Measurements from ENCODE around the gene IL18.
A peak's percentile ranks its signal among the peaks of the same experiment; 100 is the strongest.
"Not testable (repeated sequence)": the region's sequence is repeated elsewhere in the genome, so short reads cannot be mapped to it uniquely, and the experiment has no call there.

The IL18 gene

DNA sequence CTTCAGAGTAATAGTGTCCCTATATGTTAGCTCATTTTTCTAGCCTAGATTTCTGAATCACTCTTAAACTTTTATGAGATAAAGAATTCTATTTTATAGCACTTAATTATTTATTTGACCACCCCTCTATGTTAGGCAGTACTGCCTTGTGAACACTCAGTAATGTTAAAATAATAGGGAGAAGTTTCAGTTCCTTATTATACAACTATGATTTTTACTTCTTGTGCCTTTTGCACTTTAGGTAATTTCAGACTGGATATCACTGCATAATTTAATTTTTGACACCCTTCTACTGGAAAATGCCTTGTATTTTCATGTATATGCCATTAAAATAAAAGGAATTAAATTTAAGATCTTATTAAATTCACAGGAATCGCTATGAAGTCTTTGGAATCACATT, 14.5 kb upstream of the IL18 start:
- DNase-seq (ENCODE audit: low spot score in 2 of 2) = no peak
- Mint-ChIP-seq H3K4me1 (peaks cover 19% of the 10 kb centered on the region), H3K36me3 (no peaks in the 10 kb centered on the region), H3K4me3 (no peak overlapping the region), H3K9me3 (no peaks in the 10 kb centered on the region), H3K27ac (no peak overlapping the region)
- no peak for ATAC-seq

GRCh38 chr11:112177589-112177988, 13.7 kb upstream of the IL18 start:
- no peak for ATAC-seq
- Mint-ChIP-seq H3K9me3 (no peaks in the 10 kb centered on the region), H3K4me3 (no peak overlapping the region), H3K4me1 (peaks cover 19% of the 10 kb centered on the region), H3K36me3 (no peaks in the 10 kb centered on the region), H3K27ac (no peak overlapping the region)
- no peak for DNase-seq (ENCODE audit: low spot score in 2 of 2)

DNA sequence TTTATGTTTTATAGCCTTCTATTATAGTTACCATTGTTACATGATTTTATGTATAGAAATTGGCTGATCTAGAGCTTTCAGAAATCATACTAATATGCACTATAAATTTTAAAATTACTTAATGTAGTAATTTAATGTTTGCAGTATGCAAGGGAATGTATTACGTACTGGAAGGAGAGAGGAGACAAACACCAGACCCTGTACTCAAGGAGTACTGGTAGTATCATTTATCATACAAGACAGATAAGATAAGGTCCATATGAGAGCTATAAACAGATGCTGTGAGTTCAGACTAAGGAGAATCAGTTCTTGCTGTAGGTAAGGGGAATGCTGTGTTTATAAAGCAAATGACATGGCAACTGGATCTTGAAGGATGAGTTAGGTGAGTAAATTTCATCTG, 12.2 kb upstream of the IL18 start:
- no peak for DNase-seq (ENCODE audit: low spot score in 2 of 2)
- no peaks in the 10 kb centered on the region for H3K36me3 Mint-ChIP-seq
- ATAC-seq = no peak
- no peak overlapping the region for H3K27ac Mint-ChIP-seq
- peaks cover 19% of the 10 kb centered on the region for H3K4me1 Mint-ChIP-seq
- H3K4me3 Mint-ChIP-seq = no peak overlapping the region
- H3K9me3 Mint-ChIP-seq = no peaks in the 10 kb centered on the region

DNA sequence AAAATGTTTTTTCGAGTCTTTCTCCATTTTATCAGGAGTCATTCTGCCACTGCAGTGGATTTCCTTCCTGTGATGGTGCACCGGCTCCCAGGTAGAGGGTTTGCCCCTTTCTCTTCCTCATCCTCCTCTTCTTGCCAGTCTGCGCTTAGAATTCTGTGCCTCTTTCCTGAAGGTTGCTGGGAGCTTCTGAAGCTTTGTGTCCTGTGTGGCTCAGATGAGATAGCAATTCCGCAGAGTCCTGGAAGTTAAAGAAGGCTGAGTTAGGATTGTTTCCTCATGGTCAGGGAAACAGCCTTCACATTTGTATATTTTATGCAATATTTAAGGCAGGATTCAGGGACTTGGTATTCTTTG, 11.7 kb upstream of the IL18 start:
- Mint-ChIP-seq H3K4me1 (peaks cover 19% of the 10 kb centered on the region), H3K4me3 (peak overlapping the region; percentile 48), H3K36me3 (no peaks in the 10 kb centered on the region), H3K9me3 (no peaks in the 10 kb centered on the region), H3K27ac (peak overlapping the region; percentile 27)
- DNase-seq (ENCODE audit: low spot score in 2 of 2) (no peak), ATAC-seq (no peak)

GRCh38 chr11:112174789-112175598, 11.1 kb upstream of the IL18 start, which contains the start of gene BCO2:
Gene BCO2 (plus strand): TSS chr11:112175512. CDS start chr11:112175602, 90 bp downstream.
- no peaks in the 10 kb centered on the region for H3K36me3 Mint-ChIP-seq
- peak within 1 kb of the TSS; percentile 27 for H3K27ac Mint-ChIP-seq
- H3K4me3 Mint-ChIP-seq = peak within 1 kb of the TSS; percentile 48
- peak; percentile 89 for ATAC-seq
- no peaks in the 10 kb centered on the region for H3K9me3 Mint-ChIP-seq
- DNase-seq (ENCODE audit: low spot score in 2 of 2) = peak; percentile 35 to 65
- peaks cover 17% of the 10 kb centered on the region for H3K4me1 Mint-ChIP-seq

DNA sequence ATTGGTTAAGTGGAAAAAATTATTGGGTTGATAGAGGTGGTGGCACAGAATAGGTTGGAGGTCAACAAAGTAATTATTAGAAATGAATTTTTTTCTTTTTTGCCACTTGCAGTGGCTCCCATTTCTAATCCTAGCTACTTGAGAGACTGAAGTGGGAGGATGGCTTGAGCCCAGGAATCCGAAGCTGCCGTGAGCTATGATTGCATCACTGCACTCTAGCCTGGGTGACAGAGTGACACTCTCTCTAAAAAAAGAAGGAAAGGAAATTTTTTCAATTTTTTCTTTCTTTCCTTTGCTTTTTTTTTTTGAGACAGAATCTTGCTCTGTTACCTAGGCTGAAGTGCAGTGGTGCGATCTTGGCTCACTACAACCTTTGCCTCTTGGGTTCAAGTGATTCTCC, 9.3 kb upstream of the IL18 start:
- H3K4me3 Mint-ChIP-seq = no peak overlapping the region

DNA sequence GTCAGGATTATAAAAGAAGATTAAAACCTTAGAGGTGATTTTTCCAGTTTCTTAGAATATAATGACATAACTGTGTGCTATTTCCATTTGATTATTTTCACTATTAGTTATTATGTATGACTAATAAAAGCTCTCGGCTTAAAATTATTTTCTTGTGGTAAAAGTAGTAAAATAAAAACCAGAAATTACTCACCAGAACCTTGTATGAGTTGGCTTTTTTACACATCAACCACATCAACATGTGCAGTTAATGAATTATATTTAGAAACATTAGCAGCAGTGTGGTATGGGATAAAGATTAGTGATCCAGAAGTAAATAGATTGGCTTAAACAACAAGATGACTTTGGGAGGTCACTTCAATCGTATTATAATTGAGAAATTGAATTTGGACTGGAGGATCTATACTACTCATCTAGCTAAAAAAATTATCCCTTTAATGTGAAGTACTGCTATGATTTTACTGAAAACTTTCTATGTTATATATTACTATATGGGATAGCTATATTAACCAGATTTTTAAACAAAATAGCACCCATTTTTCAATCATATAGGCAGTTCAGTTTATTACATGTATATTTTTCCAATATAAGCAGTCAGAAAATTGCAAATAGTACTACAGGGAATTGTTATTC, 8.6 kb upstream of the IL18 start:
- H3K4me3 Mint-ChIP-seq = no peak overlapping the region
- no peaks in the 10 kb centered on the region for H3K9me3 Mint-ChIP-seq
- H3K27ac Mint-ChIP-seq = no peak overlapping the region
- H3K4me1 Mint-ChIP-seq = peaks cover 12% of the 10 kb centered on the region
- ATAC-seq (peak; percentile 63), DNase-seq (ENCODE audit: low spot score in 2 of 2) (no peak)
- no peaks in the 10 kb centered on the region for H3K36me3 Mint-ChIP-seq

More for the DNA sequence above, 9.3 kb upstream of the IL18 start:
- no peak for ATAC-seq
- DNase-seq (ENCODE audit: low spot score in 2 of 2) = no peak
- H3K27ac Mint-ChIP-seq = no peak overlapping the region
- H3K9me3 Mint-ChIP-seq = no peaks in the 10 kb centered on the region
- H3K4me1 Mint-ChIP-seq = peaks cover 12% of the 10 kb centered on the region
- H3K36me3 Mint-ChIP-seq = no peaks in the 10 kb centered on the region

DNA sequence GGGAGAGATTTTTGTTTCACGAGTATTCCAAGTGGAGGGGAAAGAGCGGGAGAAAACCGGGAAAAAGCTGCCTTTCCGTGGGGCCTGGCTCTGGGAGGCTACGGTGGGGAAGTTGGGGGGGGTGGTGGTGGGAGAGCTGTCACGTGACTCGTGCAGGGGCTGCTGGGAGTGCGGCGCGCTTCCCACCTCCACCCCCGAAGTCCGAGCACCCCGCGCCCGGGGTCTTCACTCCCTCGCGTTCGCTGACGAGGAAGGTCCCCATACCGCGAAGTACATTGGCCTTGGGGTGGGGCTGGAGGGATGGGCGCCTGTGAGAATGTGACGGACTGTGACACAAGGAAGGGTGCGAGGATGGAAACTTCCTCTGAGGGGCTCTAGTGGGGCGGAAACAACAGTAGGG, 3.3 kb upstream of the IL18 start, which contains the start of gene TEX12:
Gene TEX12 (plus strand): TSS at position 228 of the 400 bp plus-strand sequence. CDS start 1,897 bp downstream, outside the sequence.
- Mint-ChIP-seq H3K36me3 (no peaks in the 10 kb centered on the region), H3K9me3 (no peaks in the 10 kb centered on the region), H3K4me1 (no peaks in the 10 kb centered on the region), H3K27ac (no peak within 1 kb of the TSS), H3K4me3 (no peak within 1 kb of the TSS)
- DNase-seq (ENCODE audit: low spot score in 2 of 2) (no peak), ATAC-seq (no peak)

- DNase-seq (ENCODE audit: low spot score in 2 of 2) = no peak
- no peaks in the 10 kb centered on the region for H3K9me3 Mint-ChIP-seq
- H3K36me3 Mint-ChIP-seq = no peaks in the 10 kb centered on the region
- no peak overlapping the region for H3K27ac Mint-ChIP-seq
- ATAC-seq = no peak
- no peak overlapping the region for H3K4me3 Mint-ChIP-seq
- H3K4me1 Mint-ChIP-seq = no peaks in the 10 kb centered on the region
These were observed 2.7 kb upstream of the IL18 start for GRCh38 chr11:112166562-112166961.

- no peaks in the 10 kb centered on the region for H3K36me3 Mint-ChIP-seq
- DNase-seq (ENCODE audit: low spot score in 2 of 2) = no peak
- ATAC-seq = no peak
- H3K9me3 Mint-ChIP-seq = no peaks in the 10 kb centered on the region
- no peak overlapping the region for H3K27ac Mint-ChIP-seq
- H3K4me1 Mint-ChIP-seq = no peaks in the 10 kb centered on the region
- H3K4me3 Mint-ChIP-seq = no peak overlapping the region
These were observed 1.2 kb upstream of the IL18 start for GRCh38 chr11:112165049-112165448.

- Mint-ChIP-seq H3K36me3 (no peaks in the 10 kb centered on the region), H3K9me3 (no peaks in the 10 kb centered on the region), H3K4me1 (no peaks in the 10 kb centered on the region), H3K4me3 (no peak overlapping the region), H3K27ac (no peak overlapping the region)
- no peak for DNase-seq (ENCODE audit: low spot score in 2 of 2)
- ATAC-seq = no peak
These were observed 940 bp downstream of the IL18 start for GRCh38 chr11:112162761-112163546.

- not testable (repeated sequence) for H3K36me3 Mint-ChIP-seq; H3K4me3 Mint-ChIP-seq; H3K9me3 Mint-ChIP-seq; ATAC-seq; H3K4me1 Mint-ChIP-seq; H3K27ac Mint-ChIP-seq; DNase-seq (ENCODE audit: low spot score in 2 of 2)
These were observed 1.7 kb downstream of the IL18 start for GRCh38 chr11:112162200-112162599.

DNA sequence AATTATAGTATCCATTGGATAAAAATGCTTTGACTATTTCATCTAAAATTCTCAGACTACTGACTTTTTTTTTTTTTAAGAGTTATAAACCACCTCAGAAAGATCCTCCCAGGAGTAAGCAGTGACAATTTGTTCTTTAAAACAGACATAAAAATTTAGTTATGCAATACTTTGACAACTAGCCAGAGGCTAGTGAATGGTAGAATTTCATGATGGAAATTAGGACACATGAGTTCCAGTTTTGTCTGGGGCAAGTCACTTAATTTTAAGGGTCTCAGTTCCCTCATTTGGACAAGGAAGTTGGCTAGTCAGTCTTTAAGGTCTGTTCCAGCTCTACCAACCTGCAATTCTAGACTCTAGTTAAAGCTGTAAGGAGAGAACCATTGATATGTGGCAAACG, 2.9 kb downstream of the IL18 start:
- no peak for ATAC-seq
- no peaks in the 10 kb centered on the region for H3K36me3 Mint-ChIP-seq
- H3K9me3 Mint-ChIP-seq = no peaks in the 10 kb centered on the region
- no peaks in the 10 kb centered on the region for H3K4me1 Mint-ChIP-seq
- H3K4me3 Mint-ChIP-seq = no peak overlapping the region
- no peak for DNase-seq (ENCODE audit: low spot score in 2 of 2)
- no peak overlapping the region for H3K27ac Mint-ChIP-seq

- H3K4me1 Mint-ChIP-seq = no peaks in the 10 kb centered on the region
- no peak overlapping the region for H3K27ac Mint-ChIP-seq
- H3K36me3 Mint-ChIP-seq = no peaks in the 10 kb centered on the region
- no peak overlapping the region for H3K4me3 Mint-ChIP-seq
- DNase-seq (ENCODE audit: low spot score in 2 of 2) (no peak), ATAC-seq (no peak)
- no peaks in the 10 kb centered on the region for H3K9me3 Mint-ChIP-seq
These were observed 3.6 kb downstream of the IL18 start for GRCh38 chr11:112160091-112160848.
